Activated CD4-positive, alpha-beta T cell treated with anti-CD3 and anti-CD28 coated beads, Interleukin-2, amount 10 ng/mL, durations not matched to agents 7 days and 5 days (primary cell): ENCODE data around the gene R3HDM4. TPM values are rescaled to one million over a fixed set of nuclear protein-coding genes. Genes with fewer than 3 reads are reported as not detected.
"Not testable (repeated sequence)": the region's sequence is repeated elsewhere in the genome, so short reads cannot be mapped to it uniquely, and the experiment has no call there.

Experiments used
- CTCF ChIA-PET: fragments of 350-600 bp; sonication (Branson Sonifier 250); formaldehyde crosslinking; loops from one replicate; lab custom pipeline; 2021; ENCODE audit warnings: antibody characterized with exemption; lab: Charles Lee
- POLR2A ChIA-PET: fragments of 350-600 bp; sonication (Branson Sonifier 250); formaldehyde crosslinking; loops from one replicate; lab custom pipeline; 2021; ENCODE audit warnings: antibody characterized with exemption; lab: Charles Lee
- DNase-seq: peaks from one replicate; pipeline ENCODE4 v3.0.0-alpha.2; 2020
- H3K27ac Mint-ChIP-seq: one replicate; pipeline ENCODE4 v1.8.0; 2021; ENCODE audit warnings: mild to moderate bottlenecking, moderate library complexity, mixed read lengths
- H3K27me3 Mint-ChIP-seq: one replicate; pipeline ENCODE4 v1.8.0; 2021; ENCODE audit warnings: mixed read lengths
- H3K36me3 Mint-ChIP-seq: one replicate; pipeline ENCODE4 v1.8.0; 2021; ENCODE audit warnings: low read depth, mixed read lengths
- H3K4me1 Mint-ChIP-seq: one replicate; pipeline ENCODE4 v1.8.0; 2021; ENCODE audit warnings: mixed read lengths
- H3K4me3 Mint-ChIP-seq: one replicate; pipeline ENCODE4 v1.8.0; 2021; ENCODE audit warnings: mild to moderate bottlenecking, moderate library complexity, mixed read lengths
- H3K9me3 Mint-ChIP-seq: one replicate; pipeline ENCODE4 v1.8.0; 2021; ENCODE audit warnings: mixed read lengths
- total RNA-seq, 2 experiments: library from RNA; stranded (reverse); gene quantifications; one replicate each; pipeline ENCODE4 v1.2.3, GENCODE V29; 2021

The R3HDM4 gene
- total RNA-seq, 2 experiments from 2014 or later: 120 to 121 TPM

DNA sequence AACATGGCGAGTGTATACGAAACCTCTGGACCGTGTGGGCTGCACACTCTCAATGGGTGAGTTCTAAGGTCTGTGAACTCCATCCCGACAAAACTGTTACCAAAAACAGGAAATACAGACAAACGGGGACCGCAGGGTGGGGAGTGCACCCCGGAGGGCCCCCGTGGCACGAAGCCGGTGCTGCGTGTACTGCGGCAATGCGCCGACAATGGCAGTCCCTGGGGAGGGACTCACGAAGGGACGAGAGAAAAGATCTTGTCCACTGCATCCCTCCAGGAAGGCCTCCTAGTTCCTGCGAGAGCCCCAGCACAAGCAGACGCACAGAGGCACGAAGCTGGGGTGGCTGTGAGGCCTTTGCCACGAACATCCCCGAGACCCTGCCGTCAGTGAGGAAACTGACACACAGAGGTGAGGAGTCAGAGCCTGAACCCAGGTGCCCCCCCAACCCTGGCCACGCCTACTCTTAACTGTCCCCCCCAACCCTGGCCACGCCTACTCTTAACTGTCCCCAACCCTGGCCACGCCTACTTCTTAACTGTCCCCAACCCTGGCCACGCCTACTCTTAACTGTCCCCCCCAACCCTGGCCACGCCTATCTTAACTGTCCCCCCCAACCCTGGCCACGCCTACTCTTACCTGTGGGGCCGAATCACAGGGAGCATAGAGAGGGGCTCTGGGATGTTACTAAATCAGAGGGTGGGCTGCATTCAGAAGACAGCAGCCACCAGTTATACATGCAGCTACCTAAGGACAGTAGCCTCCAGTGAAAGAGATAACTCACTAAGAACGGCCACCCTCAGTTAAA lies 24.2 kb downstream of the R3HDM4 start:
- CTCF ChIA-PET: interaction anchor here (0.7 kb wide), 1 partner anchor 20 kb away, joined by 3 read pairs; no protein-coding TSS in a partner anchor
- peak overlapping the region; percentile 78 for H3K27ac Mint-ChIP-seq
- H3K4me1 Mint-ChIP-seq: peaks cover 22% of the 10 kb centered on the region
- H3K9me3 Mint-ChIP-seq: no peaks in the 10 kb centered on the region
- peak; percentile 30 for DNase-seq
- peaks cover 15% of the 10 kb centered on the region for H3K36me3 Mint-ChIP-seq
- no peaks in the 10 kb centered on the region for H3K27me3 Mint-ChIP-seq
- no peak overlapping the region for H3K4me3 Mint-ChIP-seq
- POLR2A ChIA-PET: no interaction called here

DNA sequence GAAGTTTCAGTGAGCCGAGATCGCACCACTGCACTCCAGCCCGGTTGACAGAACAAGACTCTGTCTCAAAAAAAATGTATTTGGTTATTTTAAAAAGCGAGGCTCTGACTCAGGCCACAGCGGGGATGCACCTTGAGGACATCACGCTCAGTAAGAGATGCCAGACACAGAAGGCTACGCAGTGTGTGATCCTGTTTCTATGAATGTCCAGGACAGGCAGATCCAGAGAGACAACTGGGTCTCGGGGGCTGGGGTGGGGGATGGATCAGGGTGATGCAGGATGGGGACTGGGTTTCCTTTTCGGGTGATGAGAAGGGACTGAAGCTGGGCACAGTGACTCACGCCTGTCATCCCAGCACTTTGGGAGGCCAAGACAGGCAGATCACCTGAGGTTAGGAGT lies 25.4 kb downstream of the R3HDM4 start:
- POLR2A ChIA-PET: no interaction called here
- DNase-seq: no peak
- Mint-ChIP-seq H3K36me3 (peaks cover 11% of the 10 kb centered on the region), H3K4me3 (no peak overlapping the region), H3K9me3 (no peaks in the 10 kb centered on the region), H3K27me3 (no peaks in the 10 kb centered on the region), H3K27ac (peak overlapping the region; percentile 41), H3K4me1 (peaks cover 13% of the 10 kb centered on the region)
- CTCF ChIA-PET: no interaction called here

DNA sequence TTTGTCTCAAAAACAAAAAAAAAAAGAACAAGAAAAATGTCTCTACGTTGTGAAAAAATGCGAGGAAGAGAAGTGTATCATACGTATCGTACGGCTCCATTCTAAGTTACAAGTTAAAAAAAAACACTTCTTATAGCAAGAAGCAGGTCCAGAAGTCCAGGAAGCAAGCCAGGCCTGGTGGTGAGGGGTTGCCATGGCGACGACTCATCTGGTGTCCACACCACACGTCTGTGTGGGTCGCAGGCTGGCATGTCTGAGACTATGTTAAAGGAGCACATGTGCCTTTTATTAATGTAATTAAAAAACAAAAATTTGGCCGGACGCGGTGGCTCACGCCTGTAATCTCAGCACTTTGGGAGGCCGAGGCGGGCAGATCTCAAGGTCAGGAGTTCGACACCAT lies 25.9 kb downstream of the R3HDM4 start:
- Mint-ChIP-seq H3K4me3 (no peak overlapping the region), H3K27ac (no peak overlapping the region), H3K9me3 (no peaks in the 10 kb centered on the region), H3K36me3 (peaks cover 15% of the 10 kb centered on the region), H3K4me1 (peaks cover 11% of the 10 kb centered on the region), H3K27me3 (no peaks in the 10 kb centered on the region)
- CTCF ChIA-PET: no interaction called here
- POLR2A ChIA-PET: no interaction called here
- DNase-seq: no peak

DNA sequence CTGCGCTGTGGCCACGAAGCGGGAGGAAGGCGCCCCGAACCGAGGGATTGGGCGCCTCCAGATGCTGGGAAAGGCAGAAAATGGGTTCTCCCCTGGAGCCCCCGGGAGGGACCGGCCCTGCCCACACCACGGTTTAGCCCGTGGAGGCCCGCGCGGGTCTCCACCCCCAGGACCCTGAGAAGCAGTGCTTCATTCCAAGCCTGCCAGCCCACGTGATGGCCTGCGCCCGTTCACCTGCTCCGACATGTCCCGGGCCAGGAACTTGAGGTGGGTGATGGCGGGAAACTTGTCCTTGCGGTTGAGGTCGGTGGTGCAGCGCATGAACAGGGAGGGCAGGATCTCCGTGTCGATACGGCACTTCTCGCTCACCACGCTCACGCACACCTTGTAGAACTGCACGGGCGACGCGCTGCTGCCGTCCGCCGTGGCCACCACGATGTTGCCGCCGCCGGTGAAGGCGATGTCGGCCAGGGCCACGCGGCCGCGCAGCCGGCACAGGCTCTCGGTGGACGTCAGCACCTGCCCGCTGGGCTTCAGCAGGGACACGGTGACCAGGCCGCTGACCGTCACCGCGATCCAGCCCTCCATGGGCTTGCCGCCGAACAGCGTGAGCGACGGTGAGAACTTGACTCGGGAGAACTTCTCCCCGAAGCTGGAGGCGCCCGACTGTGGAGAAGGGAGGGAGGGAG lies 27.3 kb downstream of the R3HDM4 start:
- ChIA-PET POLR2A (no interaction called here), CTCF (no interaction called here)
- Mint-ChIP-seq H3K9me3 (no peaks in the 10 kb centered on the region), H3K27ac (no peak overlapping the region), H3K4me1 (peaks cover 5% of the 10 kb centered on the region), H3K27me3 (no peaks in the 10 kb centered on the region), H3K4me3 (no peak overlapping the region), H3K36me3 (peaks cover 15% of the 10 kb centered on the region)
- no peak for DNase-seq

DNA sequence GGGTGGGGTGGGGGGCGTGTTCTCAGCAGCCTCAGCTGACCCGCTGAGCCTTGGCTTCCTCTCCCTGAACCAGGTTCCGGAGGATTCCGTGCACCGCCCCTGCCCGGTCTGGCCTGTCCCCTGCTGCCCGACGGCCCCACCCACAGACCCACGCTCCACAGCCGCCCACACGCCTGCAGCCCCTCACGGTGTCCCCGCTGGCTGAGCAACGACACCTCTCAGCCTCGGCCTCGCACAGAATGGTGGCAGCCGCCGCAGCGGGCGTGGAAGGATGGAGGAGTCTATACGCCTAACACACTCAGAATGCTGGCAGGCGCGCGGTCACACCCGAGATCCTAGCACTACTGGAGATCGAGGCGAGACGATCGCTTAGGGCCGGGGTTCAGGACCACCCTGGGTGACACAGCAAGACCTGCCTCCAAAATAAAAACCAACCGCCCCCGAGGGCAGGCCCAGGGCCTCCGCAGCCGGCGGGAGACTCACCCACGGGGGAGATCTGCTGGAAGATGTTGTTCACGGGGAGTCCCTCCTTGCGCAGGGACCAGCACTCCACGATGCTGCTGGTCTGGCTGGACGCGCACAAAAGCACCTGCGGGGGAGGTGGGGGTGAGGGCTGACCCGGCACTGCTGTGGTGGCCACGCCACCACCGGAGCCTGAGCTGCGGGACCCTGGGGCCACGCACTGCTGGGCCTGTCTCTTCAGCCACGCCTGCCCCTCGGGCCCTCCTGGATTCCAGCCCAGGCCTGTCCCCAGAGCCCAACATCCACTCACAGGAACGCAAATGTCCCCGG lies 28.4 kb downstream of the R3HDM4 start:
- DNase-seq: no peak
- H3K4me3 Mint-ChIP-seq: no peak overlapping the region
- ChIA-PET CTCF (no interaction called here), POLR2A (no interaction called here)
- H3K9me3 Mint-ChIP-seq: no peaks in the 10 kb centered on the region
- H3K4me1 Mint-ChIP-seq: peaks cover 3% of the 10 kb centered on the region
- peaks cover 15% of the 10 kb centered on the region for H3K36me3 Mint-ChIP-seq
- H3K27ac Mint-ChIP-seq: no peak overlapping the region
- H3K27me3 Mint-ChIP-seq: no peaks in the 10 kb centered on the region

DNA sequence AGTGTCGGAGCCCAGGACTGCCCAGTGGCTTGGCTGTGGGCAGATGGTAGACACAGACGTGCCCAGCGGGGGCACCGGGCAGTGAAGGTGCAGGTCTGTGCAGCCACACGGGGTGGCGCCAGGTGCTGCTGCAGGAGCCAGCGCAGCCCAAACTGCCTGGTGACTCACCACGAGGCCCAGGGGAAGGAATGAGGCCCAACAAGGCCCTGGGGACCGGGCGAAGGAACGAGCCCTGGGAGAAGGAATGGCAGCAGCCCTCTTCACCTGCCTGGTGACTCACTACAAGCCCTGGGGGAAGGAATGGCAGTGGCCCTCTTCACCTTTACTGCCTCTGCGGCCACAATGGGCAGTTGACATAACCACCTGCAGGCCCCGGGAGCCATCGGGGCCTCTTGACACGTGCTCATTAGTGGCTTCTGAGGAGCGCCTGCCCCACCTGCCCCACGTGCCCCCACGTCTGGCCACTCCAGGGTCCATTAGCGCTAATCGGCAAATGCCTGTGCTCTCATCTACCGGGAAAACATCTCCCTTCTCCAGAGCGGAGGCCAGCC lies 29.3 kb downstream of the R3HDM4 start:
- no peak overlapping the region for H3K4me3 Mint-ChIP-seq
- peaks cover 15% of the 10 kb centered on the region for H3K36me3 Mint-ChIP-seq
- POLR2A ChIA-PET: no interaction called here
- no peak for DNase-seq
- H3K27me3 Mint-ChIP-seq: no peaks in the 10 kb centered on the region
- no peaks in the 10 kb centered on the region for H3K9me3 Mint-ChIP-seq
- no peaks in the 10 kb centered on the region for H3K4me1 Mint-ChIP-seq
- H3K27ac Mint-ChIP-seq: no peak overlapping the region
- CTCF ChIA-PET: interaction anchor here (0.6 kb wide), 1 partner anchor 42 kb away, joined by 3 read pairs; no protein-coding TSS in a partner anchor

DNA sequence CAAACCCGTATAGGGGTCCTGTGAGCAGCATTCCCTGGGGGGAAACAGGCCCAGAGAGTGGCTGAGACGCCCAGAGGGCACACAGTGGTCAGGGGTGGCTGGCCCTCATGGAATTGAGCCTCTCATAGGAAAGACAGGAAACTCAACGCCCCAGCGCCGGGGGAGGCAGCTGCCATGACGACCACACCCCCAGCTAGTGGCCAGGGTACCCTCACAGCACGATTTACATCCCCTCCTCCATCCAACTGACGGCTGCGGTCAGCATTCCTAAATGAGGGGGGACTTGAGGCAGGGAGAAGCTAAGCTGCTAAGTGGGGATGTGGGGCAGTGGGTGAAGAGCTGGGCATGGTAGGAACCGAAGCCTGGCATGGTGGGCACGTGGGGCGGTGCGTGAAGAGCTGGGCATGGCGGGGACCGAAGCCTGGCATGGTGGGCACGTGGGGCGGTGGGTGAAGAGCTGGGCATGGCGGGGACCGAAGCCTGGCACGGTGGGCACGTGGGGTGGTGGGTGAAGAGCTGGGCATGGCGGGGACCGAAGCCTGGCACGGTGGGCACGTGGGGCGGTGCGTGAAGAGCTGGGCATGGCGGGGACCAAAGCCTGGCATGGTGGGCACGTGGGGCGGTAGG lies 30.0 kb downstream of the R3HDM4 start:
- Mint-ChIP-seq H3K27ac (no peak overlapping the region), H3K4me1 (no peaks in the 10 kb centered on the region), H3K27me3 (no peaks in the 10 kb centered on the region), H3K9me3 (no peaks in the 10 kb centered on the region), H3K4me3 (no peak overlapping the region), H3K36me3 (peaks cover 15% of the 10 kb centered on the region)
- ChIA-PET POLR2A (no interaction called here), CTCF (interaction anchor here (0.6 kb wide), 1 partner anchor 41 kb away, joined by 3 read pairs; no protein-coding TSS in a partner anchor)
- DNase-seq: no peak

DNA sequence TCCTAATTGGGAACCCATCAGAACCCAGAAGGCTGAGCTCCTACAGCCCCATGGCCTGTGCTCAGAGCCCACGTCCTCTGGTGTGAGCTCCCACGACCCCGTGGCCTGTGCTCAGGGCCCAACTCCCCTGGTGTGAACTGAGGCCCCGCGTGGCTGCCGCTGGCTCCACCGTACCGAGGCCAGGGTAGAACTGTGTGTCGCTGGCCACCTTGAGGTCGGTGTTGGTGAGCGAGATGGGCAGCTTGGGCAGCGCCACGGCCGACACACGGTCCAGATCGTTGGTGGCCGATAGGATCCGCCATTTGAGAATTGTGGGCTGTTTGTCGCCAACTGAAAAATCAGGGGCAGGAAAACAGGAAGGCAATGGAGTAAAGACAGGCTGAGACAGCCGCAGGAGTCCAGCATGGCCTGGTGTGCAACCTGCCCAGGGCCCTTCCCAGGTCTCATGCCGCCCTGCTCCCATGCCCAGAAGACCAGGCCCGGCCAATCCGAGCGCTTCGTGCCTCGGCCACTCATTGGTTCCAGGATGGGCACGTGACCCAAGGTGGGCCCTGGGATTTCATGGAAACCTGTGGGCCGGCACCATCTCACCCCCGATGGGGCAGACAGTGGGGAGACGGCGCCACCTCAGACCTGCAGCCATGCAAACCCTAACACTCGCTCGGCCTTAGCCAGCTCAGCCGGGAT lies 31.5 kb downstream of the R3HDM4 start:
- POLR2A ChIA-PET: no interaction called here
- H3K4me1 Mint-ChIP-seq: peaks cover 1% of the 10 kb centered on the region
- no peak overlapping the region for H3K27ac Mint-ChIP-seq

DNA sequence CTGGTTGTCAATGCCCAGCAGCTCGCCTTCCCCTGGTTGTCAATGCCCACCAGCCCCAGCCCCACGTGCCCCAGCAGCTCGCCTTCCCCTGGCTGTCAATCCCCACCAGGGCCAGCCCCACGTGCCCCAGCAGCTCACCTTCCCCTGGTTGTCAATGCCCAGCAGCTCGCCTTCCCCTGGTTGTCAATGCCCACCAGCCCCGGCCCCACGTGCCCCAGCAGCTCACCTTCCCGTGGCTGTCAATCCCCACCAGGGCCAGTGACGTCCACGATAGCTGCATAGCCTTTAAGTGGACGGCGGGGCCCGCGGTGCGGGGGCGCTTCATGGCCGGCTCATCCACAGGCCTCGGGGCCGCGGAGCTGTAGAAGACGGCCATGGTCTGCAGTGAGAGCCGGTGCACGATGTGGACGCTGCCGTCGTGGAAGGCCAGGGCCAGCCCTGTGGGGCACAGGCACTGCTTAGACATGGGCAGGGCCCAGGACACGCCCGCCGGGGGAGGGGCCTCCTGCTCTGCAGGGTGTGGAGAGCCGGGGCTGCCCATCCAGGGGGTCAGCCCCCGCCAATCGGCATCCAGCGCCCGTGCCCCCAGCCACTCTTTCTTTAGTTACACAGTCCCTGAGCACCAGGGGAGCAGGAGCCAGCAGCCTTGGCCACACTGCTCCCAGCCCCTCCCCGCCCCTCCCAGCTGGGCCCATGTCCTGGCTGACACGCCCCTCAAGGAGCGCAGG lies 33.1 kb downstream of the R3HDM4 start:
- Mint-ChIP-seq H3K4me1 (peaks cover 1% of the 10 kb centered on the region), H3K27me3 (no peaks in the 10 kb centered on the region), H3K9me3 (no peaks in the 10 kb centered on the region), H3K4me3 (no peak overlapping the region), H3K27ac (no peak overlapping the region), H3K36me3 (peaks cover 7% of the 10 kb centered on the region)
- DNase-seq: no peak
- ChIA-PET CTCF (interaction anchor here (0.8 to 1.4 kb wide), 3 partner anchors 17 to 146 kb away, joined by 3 to 4 read pairs (median 3); no protein-coding TSS in a partner anchor), POLR2A (interaction anchor here (0.6 kb wide), 1 partner anchor 117 kb away, joined by 3 read pairs; no protein-coding TSS in a partner anchor)

More for the DNA sequence above, 31.5 kb downstream of the R3HDM4 start:
- H3K36me3 Mint-ChIP-seq: peaks cover 8% of the 10 kb centered on the region
- no peaks in the 10 kb centered on the region for H3K9me3 Mint-ChIP-seq
- CTCF ChIA-PET: interaction anchor here (0.6 to 1.4 kb wide), 5 partner anchors 20 to 313 kb away, joined by 3 to 7 read pairs (median 4); partner anchors contain the start of gene WDR18
- H3K27me3 Mint-ChIP-seq: no peaks in the 10 kb centered on the region
- DNase-seq: no peak
- H3K4me3 Mint-ChIP-seq: no peak overlapping the region

DNA sequence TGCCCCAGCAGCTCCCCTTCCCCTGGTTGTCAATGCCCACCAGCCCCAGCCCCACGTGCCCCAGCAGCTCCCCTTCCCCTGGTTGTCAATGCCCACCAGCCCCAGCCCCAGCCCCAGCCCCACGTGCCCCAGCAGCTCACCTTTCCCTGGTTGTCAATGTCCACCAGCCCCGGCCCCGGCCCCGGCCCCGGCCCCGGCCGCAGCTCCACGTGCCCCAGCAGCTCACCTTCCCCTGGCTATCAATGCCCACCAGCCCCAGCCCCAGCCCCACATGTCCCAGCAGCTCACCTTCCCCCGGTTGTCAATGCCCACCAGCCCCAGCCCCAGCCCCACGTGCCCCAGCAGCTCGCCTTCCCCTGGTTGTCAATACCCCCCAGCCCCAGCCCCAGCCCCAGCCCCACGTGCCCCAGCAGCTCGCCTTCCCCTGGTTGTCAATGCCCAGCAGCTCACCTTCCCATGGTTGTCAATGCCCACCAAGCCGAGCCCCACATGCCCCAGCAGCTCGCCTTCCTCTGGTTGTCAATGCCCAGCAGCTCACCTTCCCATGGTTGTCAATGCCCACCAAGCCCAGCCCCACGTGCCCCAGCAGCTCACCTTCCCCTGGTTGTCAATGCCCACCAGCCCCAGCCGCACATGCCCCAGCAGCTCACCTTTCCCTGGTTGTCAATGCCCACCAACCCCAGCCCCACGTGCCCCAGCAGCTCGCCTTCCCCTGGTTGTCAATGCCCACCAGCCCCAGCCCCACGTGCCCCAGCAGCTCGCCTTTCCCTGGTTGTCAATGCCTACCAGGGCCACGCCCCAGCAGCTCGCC lies 34.1 kb downstream of the R3HDM4 start:
- not testable (repeated sequence) for H3K4me1 Mint-ChIP-seq

More for the DNA sequence above, 34.1 kb downstream of the R3HDM4 start:
- H3K27me3 Mint-ChIP-seq, H3K4me3 Mint-ChIP-seq, H3K9me3 Mint-ChIP-seq, H3K36me3 Mint-ChIP-seq, DNase-seq: not testable (repeated sequence)
- ChIA-PET CTCF (interaction anchor here (0.8 to 1.8 kb wide), 4 partner anchors 14 to 145 kb away, joined by 3 to 6 read pairs (median 3); no protein-coding TSS in a partner anchor), POLR2A (interaction anchor here (0.6 kb wide), 1 partner anchor 118 kb away, joined by 3 read pairs; no protein-coding TSS in a partner anchor)
- peak overlapping the region; percentile 47 for H3K27ac Mint-ChIP-seq
